Measurements from ENCODE around the gene NANP.

Gene NANP

GRCh38 chr20:25571817-25572216 is 52.0 kb downstream of the NANP start:
- no peak for DNase-seq (ENCODE audit: low spot score)
- no peak for FAIRE-seq

GRCh38 chr20:25571240-25571639 is 52.6 kb downstream of the NANP start:
- DNase-seq (ENCODE audit: low spot score) (no peak), FAIRE-seq (no peak)

GRCh38 chr20:25570148-25570530 is 53.7 kb downstream of the NANP start:
- FAIRE-seq (no peak), DNase-seq (ENCODE audit: low spot score) (no peak)

- DNase-seq (ENCODE audit: low spot score) (no peak), FAIRE-seq (no peak)
Measured at GRCh38 chr20:25567286-25567685, 56.5 kb downstream of the NANP start.

GRCh38 chr20:25566821-25567220 is 57.0 kb downstream of the NANP start:
- DNase-seq (ENCODE audit: low spot score) (no peak), FAIRE-seq (no peak)

- DNase-seq (ENCODE audit: low spot score) (no peak), FAIRE-seq (no peak)
Measured at GRCh38 chr20:25565578-25566157, 58.1 kb downstream of the NANP start.

- FAIRE-seq (no peak), DNase-seq (ENCODE audit: low spot score) (no peak)
Measured at GRCh38 chr20:25563876-25564275, 59.9 kb downstream of the NANP start.

- DNase-seq (ENCODE audit: low spot score) (no peak), FAIRE-seq (no peak)
Measured at GRCh38 chr20:25563362-25563761, 60.5 kb downstream of the NANP start.

Measured in RCC 7860 (cell line).